GM12878 (cell line): ENCODE results near the gene MYCBP2. TPM values are rescaled to one million over a fixed set of nuclear protein-coding genes. Genes with fewer than 3 reads are reported as not detected.

Source experiments
- ATAC-seq: fragments of 200-7000 bp; cut with Tn5 transposase; 3 replicates; pipeline ENCODE4 v1.9.1; 2020; ENCODE audit warnings: mild to moderate bottlenecking, moderate library complexity
- BruUV-seq: library from RNA; stranded (reverse); fragments of 400-500 nt; replicated peaks from 2 replicates; lab custom pipeline; 2021; lab: Mats Ljungman, UMichigan
- CTCF ChIA-PET: fragments of 300-600 bp; sonication (Branson Sonifier 250); formaldehyde crosslinking; extraction: SDS; loops from one replicate; lab custom pipeline; 2021; ENCODE audit warnings: inconsistent platforms; lab: Yijun Ruan, JAX
- POLR2A ChIA-PET: fragments of 350-600 bp; formaldehyde crosslinking; extraction: SDS; loops from one replicate; lab custom pipeline; 2021; ENCODE audit warnings: inconsistent platforms; lab: Charles Lee
- RAD21 ChIA-PET: fragments of 300-600 bp; sonication (Branson Sonifier 250); formaldehyde crosslinking; loops from one replicate; lab custom pipeline; 2023; ENCODE audit warnings: antibody characterized with exemption; ENCODE audit not compliant: unreplicated experiment; lab: Charles Lee
- SMC1A ChIA-PET: fragments of 300-600 bp; sonication (Branson Sonifier 250); formaldehyde crosslinking; loops from one replicate; lab custom pipeline; 2023; ENCODE audit not compliant: unreplicated experiment, uncharacterized antibody; lab: Charles Lee
- DNase-seq: peaks from one replicate; pipeline ENCODE4 v3.0.0-alpha.2; 2011; ENCODE audit warnings: low read depth, low spot score
- FAIRE-seq: peaks from 3 replicates; lab custom pipeline; 2011; peaks lifted over from hg19 to GRCh38; lab: Jason Lieb, UNC
- H2AFZ ChIP-seq: 2 replicates; pipeline ENCODE4 v1.6.0; 2011; ENCODE audit warnings: low read depth, low read length, control low read depth; ENCODE audit not compliant: control insufficient read depth
- H3K27ac ChIP-seq: 2 replicates; pipeline ENCODE4 v1.5.1; 2011; ENCODE audit warnings: control low read depth; ENCODE audit not compliant: control insufficient read depth, insufficient read depth
- H3K27me3 ChIP-seq, 2 experiments: replicated peaks in 1 of 2; 2 replicates each; pipeline versions ENCODE4 v1.6.0 to v1.6.1; 2011; ENCODE audit warnings: low read length in 1 of 2; ENCODE audit not compliant: control insufficient read depth in 2 of 2, insufficient read depth in 2 of 2
- H3K36me3 ChIP-seq, 2 experiments: 2 replicates each; pipeline ENCODE4 v1.5.1; 2011; ENCODE audit warnings: low read length in 1 of 2; ENCODE audit not compliant: control insufficient read depth in 2 of 2, insufficient read depth in 2 of 2
- H3K4me1 ChIP-seq: 2 replicates; pipeline ENCODE4 v1.6.1; 2011; ENCODE audit warnings: mild to moderate bottlenecking, low read length, moderate library complexity, mixed read lengths; ENCODE audit not compliant: control insufficient read depth, insufficient read depth
- H3K4me2 ChIP-seq: 2 replicates; pipeline ENCODE4 v1.6.0; 2011; ENCODE audit warnings: control low read depth; ENCODE audit not compliant: control insufficient read depth, insufficient read depth
- H3K4me3 ChIP-seq: fragments of 200-600 bp; sonication (generic); 2 replicates; pipeline ENCODE4 v1.5.1; 2016
- H3K79me2 ChIP-seq: 2 replicates; pipeline ENCODE4 v1.6.0; 2011; ENCODE audit warnings: low read length; ENCODE audit not compliant: control insufficient read depth, insufficient read depth
- H3K9ac ChIP-seq: 2 replicates; pipeline ENCODE4 v1.8.0; 2011; ENCODE audit warnings: low read length, control low read depth, mixed read lengths; ENCODE audit not compliant: control insufficient read depth, insufficient read depth
- H3K9me3 ChIP-seq: replicated peaks from 3 replicates; pipeline ENCODE4 v1.5.1; 2011; ENCODE audit warnings: mild to moderate bottlenecking, low read length; ENCODE audit not compliant: control insufficient read depth, insufficient read depth
- H4K20me1 ChIP-seq: 2 replicates; pipeline ENCODE4 v1.6.0; 2011; ENCODE audit not compliant: control insufficient read depth, insufficient read depth
- ATF7 ChIP-seq: fragments of 450-650 bp; IDR thresholded peaks from 2 replicates; pipeline ENCODE4 v1.6.1; 2016; ENCODE audit warnings: low read depth, mild to moderate bottlenecking
- BRCA1 ChIP-seq: IDR thresholded peaks from 2 replicates; pipeline ENCODE4 v1.6.1; 2011; ENCODE audit warnings: low read depth, low read length, improper control_type of control experiment
- CEBPB ChIP-seq, 2 experiments: fragments of 150-350 bp in 1 of 2; IDR thresholded peaks; 2 replicates each; pipeline ENCODE4 v1.6.1; 2012 to 2014; ENCODE audit warnings: low read depth in 2 of 2, low read length in 2 of 2, borderline replicate concordance in 1 of 2, inconsistent platforms in 1 of 2
- ETV6 ChIP-seq, 2 experiments: fragments of 450-650 bp in 1 of 2; IDR thresholded peaks in 1 of 2; conservative IDR thresholded peaks in 1 of 2; 2 replicates each; pipeline ENCODE4 v1.6.1; 2014; ENCODE audit warnings: antibody characterized with exemption in 1 of 2, borderline replicate concordance in 1 of 2, low read depth in 1 of 2, mild to moderate bottlenecking in 1 of 2, moderate library complexity in 1 of 2
- GABPA ChIP-seq: IDR thresholded peaks from 2 replicates; pipeline ENCODE4 v1.6.1; 2014; ENCODE audit warnings: antibody characterized with exemption, low read depth, mild to moderate bottlenecking, inconsistent platforms
- JUNB ChIP-seq: IDR thresholded peaks from 2 replicates; pipeline ENCODE4 v1.6.1; 2016; ENCODE audit warnings: antibody characterized with exemption, mild to moderate bottlenecking
- NFYA ChIP-seq: IDR thresholded peaks from 2 replicates; pipeline ENCODE4 v1.6.1; 2011; ENCODE audit warnings: low read depth, mild to moderate bottlenecking, low read length, improper control_type of control experiment, borderline replicate concordance
- NR2C1 ChIP-seq: fragments of 450-650 bp; IDR thresholded peaks from 2 replicates; pipeline ENCODE4 v1.6.1; 2017; ENCODE audit warnings: antibody characterized with exemption, mild to moderate bottlenecking, moderate library complexity
- PAX5 ChIP-seq: IDR thresholded peaks from 2 replicates; pipeline ENCODE4 v1.6.1; 2011; ENCODE audit warnings: low read depth, low read length, borderline replicate concordance
- POLR2AphosphoS2 ChIP-seq: IDR thresholded peaks from 2 replicates; pipeline ENCODE4 v1.6.1; 2011; ENCODE audit warnings: low read depth, mild to moderate bottlenecking, low read length, improper control_type of control experiment, moderate library complexity
- POLR2AphosphoS5 ChIP-seq: IDR thresholded peaks from 2 replicates; pipeline ENCODE4 v1.6.1; 2011; ENCODE audit warnings: mild to moderate bottlenecking, low read length, inconsistent platforms
- SREBF1 ChIP-seq: IDR thresholded peaks from 2 replicates; pipeline ENCODE4 v1.6.1; 2012; ENCODE audit warnings: mild to moderate bottlenecking, low read length
- ZNF274 ChIP-seq: IDR thresholded peaks from one replicate; pipeline ENCODE4 v1.8.0; 2011; ENCODE audit not compliant: insufficient read length, insufficient read depth
- WGBS: methylation state at CpG from one replicate; pipeline ENCODE4 v1.1.6; 2016; ENCODE audit warnings: low lambda C conversion rate; ENCODE audit not compliant: insufficient replicate concordance, insufficient coverage; ENCODE audit errors: missing lambda C conversion rate; 5-methylcytosine and 5-hydroxymethylcytosine counted together
- in situ Hi-C: fragments of 300-500 bp; cut with MboI; formaldehyde crosslinking; loops from 9 replicates; pipeline ENCODE4 v1.14.3; 2018; ENCODE audit warnings: mixed read lengths
- intact Hi-C: fragments of 100-400 bp; cut with micrococcal nuclease; formaldehyde crosslinking; loops from one replicate; pipeline ENCODE4 v1.14.2; 2022; ENCODE audit not compliant: unreplicated experiment
- polyA plus RNA-seq, 11 experiments: library from polyadenylated mRNA; depleted of rRNA in 4 of 11; unstranded in 6 of 11; stranded (reverse) in 5 of 11; fragments of >200 nt; fragmentation: Nextera tagmentation in 4 of 11; fragmentation: Illumina TruSeq in 1 of 11; extraction: Ambion mirVana in 4 of 11; extraction: Trizol in 1 of 11; gene quantifications; 1 replicate in 1 of 11; 2 replicates in 10 of 11; pipeline versions ENCODE4 v1.2.1 to v1.2.3, GENCODE V29; 2011 to 2016; ENCODE audit warnings: inconsistent platforms in 2 of 11, missing spikeins in 2 of 11, low read depth in 1 of 11
- total RNA-seq, 4 experiments: library from RNA; depleted of rRNA in 3 of 4; stranded (reverse); fragments of >200 nt in 3 of 4; fragmentation: Illumina TruSeq in 1 of 4; extraction: Trizol in 1 of 4; gene quantifications; 2 replicates each; pipeline versions ENCODE4 v1.2.1 to v1.2.3, GENCODE V29; 2013 to 2021
- TF ChIP-seq, protein P1 (sequence below): IDR thresholded peaks from 2 replicates; pipeline ENCODE4 v1.6.1; 2012; ENCODE audit warnings: improper control_type of control experiment, low read depth, low read length; ENCODE audit not compliant: insufficient replicate concordance
- TF ChIP-seq, protein P2 (sequence below): fragments of 450-650 bp; IDR thresholded peaks from 2 replicates; pipeline ENCODE4 v1.6.1; 2017; ENCODE audit warnings: mild to moderate bottlenecking, moderate library complexity

The MYCBP2 gene
- total and polyA plus RNA-seq, 10 of the 15 experiments (the other 5 are each of a cell fraction or from before 2014, with no cell fraction given): 51.9 to 152 (median 98.2) TPM

DNA sequence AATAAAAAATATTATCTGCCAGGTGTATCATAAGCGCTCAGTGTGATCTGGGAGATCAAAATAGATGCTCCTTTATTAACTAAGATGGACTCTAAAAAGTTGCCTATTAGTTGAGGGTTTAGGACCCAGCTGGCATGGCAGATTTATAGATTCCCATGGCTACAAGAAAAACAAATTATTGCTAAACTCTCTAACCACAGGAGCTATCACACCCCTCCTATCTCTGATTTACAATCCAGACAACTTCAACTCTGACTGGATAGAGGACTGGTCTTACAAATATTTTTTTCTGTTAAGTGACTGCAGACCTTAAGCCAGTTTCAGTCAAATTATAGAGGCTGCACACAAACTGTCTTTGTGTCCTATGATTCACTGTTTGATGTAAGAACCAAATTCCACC is 45.4 kb upstream of the MYCBP2 start:
- FAIRE-seq (no peak), ATAC-seq (peak; percentile 22; the same call in 1 of the 3 replicates), DNase-seq (no peak)
- SMC1A ChIA-PET: interaction anchor here (1.0 to 4.2 kb wide), 5 partner anchors 11 to 106 kb away, joined by 3 to 16 read pairs (median 3); no protein-coding TSS in a partner anchor
- no peaks in the 10 kb centered on the region for H3K36me3 ChIP-seq
- no peak overlapping the region for H3K4me2 ChIP-seq
- CTCF ChIA-PET: interaction anchor here (1.4 kb wide), 1 partner anchor 10 kb away, joined by 4 read pairs; no protein-coding TSS in a partner anchor
- no TSS peak for BruUV-seq
- no peaks in the 10 kb centered on the region for H3K4me1 ChIP-seq
- H3K9me3 ChIP-seq: no peaks in the 10 kb centered on the region; the same call in 2 of the 3 replicates
- no peaks in the 10 kb centered on the region for H3K79me2 ChIP-seq
- intact Hi-C loops: no loop called here
- in situ Hi-C loops: no loop called here
- RAD21 ChIA-PET: interaction anchor here (1.3 kb wide), 1 partner anchor 24 kb away, joined by 3 read pairs; no protein-coding TSS in a partner anchor
- H3K4me3 ChIP-seq: no peak overlapping the region
- no peaks in the 10 kb centered on the region for H4K20me1 ChIP-seq
- no peak overlapping the region for H2AFZ ChIP-seq
- POLR2A ChIA-PET: no interaction called here
- no peak overlapping the region for H3K9ac ChIP-seq
- H3K27ac ChIP-seq: no peak overlapping the region
- WGBS: 96% methylated on average over 1 of the region's 1 CpG
- no peaks in the 10 kb centered on the region for H3K27me3 ChIP-seq
- TF ChIP-seq SREBF1 (no peak), BRCA1 (no peak), CEBPB (IDR thresholded peaks at IDR 0.05; ENCODE audit: borderline replicate concordance in 1 of 2, low read depth in 2 of 2, low read length in 2 of 2) (no peak), PAX5 (no peak), ETV6 (conservative IDR thresholded peaks at IDR 0.05 in 1 of 2, IDR thresholded peaks at IDR 0.05 in 1 of 2; ENCODE audit: borderline replicate concordance in 1 of 2, low read depth in 1 of 2) (no peak), JUNB (no peak), NFYA (no peak), POLR2AphosphoS5 (no peak), ZNF274 (no peak), POLR2AphosphoS2 (no peak), ATF7 (no peak), NR2C1 (no peak), GABPA (no peak)
- TF ChIP-seq, protein P1, sequence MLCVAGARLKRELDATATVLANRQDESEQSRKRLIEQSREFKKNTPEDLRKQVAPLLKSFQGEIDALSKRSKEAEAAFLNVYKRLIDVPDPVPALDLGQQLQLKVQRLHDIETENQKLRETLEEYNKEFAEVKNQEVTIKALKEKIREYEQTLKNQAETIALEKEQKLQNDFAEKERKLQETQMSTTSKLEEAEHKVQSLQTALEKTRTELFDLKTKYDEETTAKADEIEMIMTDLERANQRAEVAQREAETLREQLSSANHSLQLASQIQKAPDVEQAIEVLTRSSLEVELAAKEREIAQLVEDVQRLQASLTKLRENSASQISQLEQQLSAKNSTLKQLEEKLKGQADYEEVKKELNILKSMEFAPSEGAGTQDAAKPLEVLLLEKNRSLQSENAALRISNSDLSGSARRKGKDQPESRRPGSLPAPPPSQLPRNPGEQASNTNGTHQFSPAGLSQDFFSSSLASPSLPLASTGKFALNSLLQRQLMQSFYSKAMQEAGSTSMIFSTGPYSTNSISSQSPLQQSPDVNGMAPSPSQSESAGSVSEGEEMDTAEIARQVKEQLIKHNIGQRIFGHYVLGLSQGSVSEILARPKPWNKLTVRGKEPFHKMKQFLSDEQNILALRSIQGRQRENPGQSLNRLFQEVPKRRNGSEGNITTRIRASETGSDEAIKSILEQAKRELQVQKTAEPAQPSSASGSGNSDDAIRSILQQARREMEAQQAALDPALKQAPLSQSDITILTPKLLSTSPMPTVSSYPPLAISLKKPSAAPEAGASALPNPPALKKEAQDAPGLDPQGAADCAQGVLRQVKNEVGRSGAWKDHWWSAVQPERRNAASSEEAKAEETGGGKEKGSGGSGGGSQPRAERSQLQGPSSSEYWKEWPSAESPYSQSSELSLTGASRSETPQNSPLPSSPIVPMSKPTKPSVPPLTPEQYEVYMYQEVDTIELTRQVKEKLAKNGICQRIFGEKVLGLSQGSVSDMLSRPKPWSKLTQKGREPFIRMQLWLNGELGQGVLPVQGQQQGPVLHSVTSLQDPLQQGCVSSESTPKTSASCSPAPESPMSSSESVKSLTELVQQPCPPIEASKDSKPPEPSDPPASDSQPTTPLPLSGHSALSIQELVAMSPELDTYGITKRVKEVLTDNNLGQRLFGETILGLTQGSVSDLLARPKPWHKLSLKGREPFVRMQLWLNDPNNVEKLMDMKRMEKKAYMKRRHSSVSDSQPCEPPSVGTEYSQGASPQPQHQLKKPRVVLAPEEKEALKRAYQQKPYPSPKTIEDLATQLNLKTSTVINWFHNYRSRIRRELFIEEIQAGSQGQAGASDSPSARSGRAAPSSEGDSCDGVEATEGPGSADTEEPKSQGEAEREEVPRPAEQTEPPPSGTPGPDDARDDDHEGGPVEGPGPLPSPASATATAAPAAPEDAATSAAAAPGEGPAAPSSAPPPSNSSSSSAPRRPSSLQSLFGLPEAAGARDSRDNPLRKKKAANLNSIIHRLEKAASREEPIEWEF: no peak
- TF ChIP-seq, protein P2, sequence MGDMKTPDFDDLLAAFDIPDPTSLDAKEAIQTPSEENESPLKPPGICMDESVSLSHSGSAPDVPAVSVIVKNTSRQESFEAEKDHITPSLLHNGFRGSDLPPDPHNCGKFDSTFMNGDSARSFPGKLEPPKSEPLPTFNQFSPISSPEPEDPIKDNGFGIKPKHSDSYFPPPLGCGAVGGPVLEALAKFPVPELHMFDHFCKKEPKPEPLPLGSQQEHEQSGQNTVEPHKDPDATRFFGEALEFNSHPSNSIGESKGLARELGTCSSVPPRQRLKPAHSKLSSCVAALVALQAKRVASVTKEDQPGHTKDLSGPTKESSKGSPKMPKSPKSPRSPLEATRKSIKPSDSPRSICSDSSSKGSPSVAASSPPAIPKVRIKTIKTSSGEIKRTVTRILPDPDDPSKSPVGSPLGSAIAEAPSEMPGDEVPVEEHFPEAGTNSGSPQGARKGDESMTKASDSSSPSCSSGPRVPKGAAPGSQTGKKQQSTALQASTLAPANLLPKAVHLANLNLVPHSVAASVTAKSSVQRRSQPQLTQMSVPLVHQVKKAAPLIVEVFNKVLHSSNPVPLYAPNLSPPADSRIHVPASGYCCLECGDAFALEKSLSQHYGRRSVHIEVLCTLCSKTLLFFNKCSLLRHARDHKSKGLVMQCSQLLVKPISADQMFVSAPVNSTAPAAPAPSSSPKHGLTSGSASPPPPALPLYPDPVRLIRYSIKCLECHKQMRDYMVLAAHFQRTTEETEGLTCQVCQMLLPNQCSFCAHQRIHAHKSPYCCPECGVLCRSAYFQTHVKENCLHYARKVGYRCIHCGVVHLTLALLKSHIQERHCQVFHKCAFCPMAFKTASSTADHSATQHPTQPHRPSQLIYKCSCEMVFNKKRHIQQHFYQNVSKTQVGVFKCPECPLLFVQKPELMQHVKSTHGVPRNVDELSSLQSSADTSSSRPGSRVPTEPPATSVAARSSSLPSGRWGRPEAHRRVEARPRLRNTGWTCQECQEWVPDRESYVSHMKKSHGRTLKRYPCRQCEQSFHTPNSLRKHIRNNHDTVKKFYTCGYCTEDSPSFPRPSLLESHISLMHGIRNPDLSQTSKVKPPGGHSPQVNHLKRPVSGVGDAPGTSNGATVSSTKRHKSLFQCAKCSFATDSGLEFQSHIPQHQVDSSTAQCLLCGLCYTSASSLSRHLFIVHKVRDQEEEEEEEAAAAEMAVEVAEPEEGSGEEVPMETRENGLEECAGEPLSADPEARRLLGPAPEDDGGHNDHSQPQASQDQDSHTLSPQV: no peak
